ENCODE results near the gene TRAM2.

Gene TRAM2

DNA sequence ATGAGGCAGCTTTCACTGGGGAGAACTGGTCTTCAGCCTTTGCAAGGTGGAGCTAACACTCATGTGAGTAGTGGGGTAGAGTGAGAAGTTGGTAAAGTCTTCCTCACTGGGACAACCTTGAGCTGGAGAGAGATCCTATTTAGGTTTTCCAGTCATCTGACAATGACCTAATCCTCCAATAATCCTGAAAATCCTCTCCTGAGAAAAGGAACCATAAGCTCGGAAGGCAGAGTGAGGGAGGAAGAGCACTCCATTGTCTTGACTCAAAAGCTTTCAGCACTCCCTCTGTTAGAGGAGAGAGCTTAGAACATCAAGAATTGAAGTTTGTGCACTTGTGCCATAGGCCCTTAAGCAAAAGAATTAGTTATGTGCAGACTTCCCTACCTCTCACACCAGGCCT, 77.8 kb downstream of the TRAM2 start:
- no peak overlapping the region for H3K4me3 ChIP-seq (ENCODE audit: low read depth in 1 of 2, low read length in 1 of 2)
- H3K27me3 ChIP-seq, result no peaks in the 10 kb centered on the region
- peaks cover 0 to under 1% of the 10 kb centered on the region in 2 experiments for H3K4me1 ChIP-seq (ENCODE audit: control insufficient read depth in 1 of 2, insufficient read depth in 1 of 2, low read depth in 1 of 2, low read length in 1 of 2)
- H3K36me3 ChIP-seq, result peaks cover 15% of the 10 kb centered on the region
- TF ChIP-seq, protein P1, sequence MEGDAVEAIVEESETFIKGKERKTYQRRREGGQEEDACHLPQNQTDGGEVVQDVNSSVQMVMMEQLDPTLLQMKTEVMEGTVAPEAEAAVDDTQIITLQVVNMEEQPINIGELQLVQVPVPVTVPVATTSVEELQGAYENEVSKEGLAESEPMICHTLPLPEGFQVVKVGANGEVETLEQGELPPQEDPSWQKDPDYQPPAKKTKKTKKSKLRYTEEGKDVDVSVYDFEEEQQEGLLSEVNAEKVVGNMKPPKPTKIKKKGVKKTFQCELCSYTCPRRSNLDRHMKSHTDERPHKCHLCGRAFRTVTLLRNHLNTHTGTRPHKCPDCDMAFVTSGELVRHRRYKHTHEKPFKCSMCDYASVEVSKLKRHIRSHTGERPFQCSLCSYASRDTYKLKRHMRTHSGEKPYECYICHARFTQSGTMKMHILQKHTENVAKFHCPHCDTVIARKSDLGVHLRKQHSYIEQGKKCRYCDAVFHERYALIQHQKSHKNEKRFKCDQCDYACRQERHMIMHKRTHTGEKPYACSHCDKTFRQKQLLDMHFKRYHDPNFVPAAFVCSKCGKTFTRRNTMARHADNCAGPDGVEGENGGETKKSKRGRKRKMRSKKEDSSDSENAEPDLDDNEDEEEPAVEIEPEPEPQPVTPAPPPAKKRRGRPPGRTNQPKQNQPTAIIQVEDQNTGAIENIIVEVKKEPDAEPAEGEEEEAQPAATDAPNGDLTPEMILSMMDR (IDR thresholded peaks at IDR 0.05), result no peak
- H3K27ac ChIP-seq, result no peak overlapping the region
- no peaks in the 10 kb centered on the region for H3K9me3 ChIP-seq

DNA sequence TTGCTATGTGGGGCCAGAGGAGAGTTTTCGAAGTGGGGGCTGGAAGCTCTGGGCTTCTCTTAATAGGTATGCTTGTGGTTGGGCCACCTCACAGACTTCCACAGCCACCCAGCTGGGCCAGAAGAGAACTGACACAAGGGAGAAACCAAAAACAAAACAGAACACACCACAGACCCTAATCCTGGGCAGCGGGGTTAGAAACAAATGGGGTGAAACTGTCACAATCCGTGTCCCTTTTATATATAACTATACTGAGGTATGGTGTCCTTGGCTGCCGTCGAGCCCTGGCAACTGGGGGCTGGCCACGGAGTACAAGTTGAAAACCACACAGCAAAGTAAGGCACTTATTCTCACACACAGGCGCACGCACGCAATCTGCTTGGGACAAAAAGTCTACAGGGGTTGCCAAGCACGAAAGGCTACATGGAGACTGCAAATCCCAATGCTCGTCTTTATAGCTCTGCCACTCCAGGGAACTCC, 78.3 kb downstream of the TRAM2 start:
- TF ChIP-seq, protein P1 (IDR thresholded peaks at IDR 0.05), result no peak
- no peak overlapping the region for H3K27ac ChIP-seq
- H3K4me3 ChIP-seq (ENCODE audit: low read depth in 1 of 2, low read length in 1 of 2), result no peak overlapping the region
- peaks cover 12% of the 10 kb centered on the region for H3K36me3 ChIP-seq
- no peaks in the 10 kb centered on the region for H3K9me3 ChIP-seq
- no peaks in the 10 kb centered on the region for H3K4me1 ChIP-seq (ENCODE audit: control insufficient read depth in 1 of 2, insufficient read depth in 1 of 2, low read depth in 1 of 2, low read length in 1 of 2)
- H3K27me3 ChIP-seq, result no peaks in the 10 kb centered on the region

- Histone ChIP-seq H3K4me3 (ENCODE audit: low read depth in 1 of 2, low read length in 1 of 2) (no peak overlapping the region), H3K27me3 (no peaks in the 10 kb centered on the region), H3K9me3 (no peaks in the 10 kb centered on the region), H3K36me3 (peaks cover 10% of the 10 kb centered on the region), H3K27ac (no peak overlapping the region), H3K4me1 (ENCODE audit: control insufficient read depth in 1 of 2, insufficient read depth in 1 of 2, low read depth in 1 of 2, low read length in 1 of 2) (no peaks in the 10 kb centered on the region)
- TF ChIP-seq, protein P1 (IDR thresholded peaks at IDR 0.05), result no peak
Measured at GRCh38 chr6:52497652-52498408, 79.0 kb downstream of the TRAM2 start.

GRCh38 chr6:52496631-52497030, 80.2 kb downstream of the TRAM2 start:
- Histone ChIP-seq H3K4me3 (ENCODE audit: low read depth in 1 of 2, low read length in 1 of 2) (no peak overlapping the region), H3K27ac (no peak overlapping the region), H3K27me3 (no peaks in the 10 kb centered on the region), H3K4me1 (ENCODE audit: control insufficient read depth in 1 of 2, insufficient read depth in 1 of 2, low read depth in 1 of 2, low read length in 1 of 2) (no peaks in the 10 kb centered on the region), H3K9me3 (no peaks in the 10 kb centered on the region), H3K36me3 (no peaks in the 10 kb centered on the region)
- TF ChIP-seq, protein P1 (IDR thresholded peaks at IDR 0.05), result no peak

DNA sequence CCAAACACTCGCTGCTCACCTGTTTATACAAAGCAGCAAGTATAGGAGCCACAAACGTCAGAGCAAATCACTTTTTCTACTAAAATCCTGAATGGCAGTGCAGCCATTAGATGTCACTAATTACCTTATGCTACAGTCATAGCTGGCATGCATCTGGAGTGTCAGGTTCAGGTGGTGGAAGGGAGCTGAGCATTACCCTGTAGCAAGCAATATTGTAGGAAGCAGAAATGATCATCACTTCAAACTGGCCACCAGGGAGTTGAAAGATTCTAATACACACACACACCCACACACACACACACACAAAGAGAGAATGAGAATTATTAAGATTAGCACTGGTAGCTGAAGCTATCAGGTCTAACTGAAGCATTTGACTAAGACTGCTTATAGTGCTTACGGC, 80.9 kb downstream of the TRAM2 start:
- no peaks in the 10 kb centered on the region for H3K9me3 ChIP-seq
- H3K4me1 ChIP-seq (ENCODE audit: control insufficient read depth in 1 of 2, insufficient read depth in 1 of 2, low read depth in 1 of 2, low read length in 1 of 2), result no peaks in the 10 kb centered on the region
- H3K4me3 ChIP-seq (ENCODE audit: low read depth in 1 of 2, low read length in 1 of 2), result no peak overlapping the region
- H3K27ac ChIP-seq, result no peak overlapping the region
- H3K27me3 ChIP-seq, result no peaks in the 10 kb centered on the region
- no peaks in the 10 kb centered on the region for H3K36me3 ChIP-seq
- TF ChIP-seq, protein P1 (IDR thresholded peaks at IDR 0.05), result no peak

Data from neutrophil (primary cell).